GM12878 (cell line): ENCODE results near the gene BEGAIN. TPM values are rescaled to one million over a fixed set of nuclear protein-coding genes. Genes with fewer than 3 reads are reported as not detected.

ENCODE experiments used
- CEBPB ChIP-seq, 2 experiments: fragments of 150-350 bp in 1 of 2; IDR thresholded peaks; 2 replicates each; pipeline ENCODE4 v1.6.1; 2012 to 2014; ENCODE audit warnings: low read depth in 2 of 2, low read length in 2 of 2, borderline replicate concordance in 1 of 2, inconsistent platforms in 1 of 2
- CREB1 ChIP-seq: IDR thresholded peaks from 2 replicates; pipeline ENCODE4 v1.6.1; 2012; ENCODE audit warnings: low read depth, mild to moderate bottlenecking, inconsistent platforms
- KAT2A ChIP-seq: conservative IDR thresholded peaks from 2 replicates; pipeline ENCODE4 v1.6.1; 2011; ENCODE audit warnings: low read depth, low read length; ENCODE audit not compliant: control insufficient read depth
- NFXL1 ChIP-seq: fragments of 450-650 bp; IDR thresholded peaks from 2 replicates; pipeline ENCODE4 v1.6.1; 2017; ENCODE audit warnings: antibody characterized with exemption, mild to moderate bottlenecking, borderline replicate concordance
- PML ChIP-seq: IDR thresholded peaks from 2 replicates; pipeline ENCODE4 v1.6.1; 2012; ENCODE audit warnings: low read length, inconsistent platforms
- POU2F2 ChIP-seq: IDR thresholded peaks from 3 replicates; pipeline ENCODE4 v1.6.1; 2011; ENCODE audit warnings: low read depth, mild to moderate bottlenecking, low read length, borderline replicate concordance
- RAD21 ChIP-seq: IDR thresholded peaks from 2 replicates; pipeline ENCODE4 v1.6.1; 2011; ENCODE audit warnings: mild to moderate bottlenecking, low read depth, low read length, moderate library complexity; ENCODE audit not compliant: insufficient read depth
- SIN3A ChIP-seq: IDR thresholded peaks from 2 replicates; pipeline ENCODE4 v1.6.1; 2012; ENCODE audit warnings: low read depth, low read length, improper control_type of control experiment
- polyA plus RNA-seq, 11 experiments: library from polyadenylated mRNA; depleted of rRNA in 4 of 11; unstranded in 6 of 11; stranded (reverse) in 5 of 11; fragments of >200 nt; fragmentation: Nextera tagmentation in 4 of 11; fragmentation: Illumina TruSeq in 1 of 11; extraction: Ambion mirVana in 4 of 11; extraction: Trizol in 1 of 11; gene quantifications; 1 replicate in 1 of 11; 2 replicates in 10 of 11; pipeline versions ENCODE4 v1.2.1 to v1.2.3, GENCODE V29; 2011 to 2016; ENCODE audit warnings: inconsistent platforms in 2 of 11, missing spikeins in 2 of 11, low read depth in 1 of 11
- total RNA-seq, 4 experiments: library from RNA; depleted of rRNA in 3 of 4; stranded (reverse); fragments of >200 nt in 3 of 4; fragmentation: Illumina TruSeq in 1 of 4; extraction: Trizol in 1 of 4; gene quantifications; 2 replicates each; pipeline versions ENCODE4 v1.2.1 to v1.2.3, GENCODE V29; 2013 to 2021
- TF ChIP-seq, protein P1 (sequence below): fragments of 450-650 bp; IDR thresholded peaks from 2 replicates; pipeline ENCODE4 v1.6.1; 2017; ENCODE audit warnings: low read depth, mild to moderate bottlenecking, moderate library complexity
- TF ChIP-seq, protein P2 (sequence below): fragments of 150-350 bp; IDR thresholded peaks from 2 replicates; pipeline ENCODE4 v1.6.1; 2016; ENCODE audit warnings: low read depth, low read length

Gene BEGAIN
- total and polyA plus RNA-seq, 10 of the 15 experiments (the other 5 are each of a cell fraction or from before 2014, with no cell fraction given) = 0.01 to 0.31 (median 0.06) TPM; not detected in 5

DNA sequence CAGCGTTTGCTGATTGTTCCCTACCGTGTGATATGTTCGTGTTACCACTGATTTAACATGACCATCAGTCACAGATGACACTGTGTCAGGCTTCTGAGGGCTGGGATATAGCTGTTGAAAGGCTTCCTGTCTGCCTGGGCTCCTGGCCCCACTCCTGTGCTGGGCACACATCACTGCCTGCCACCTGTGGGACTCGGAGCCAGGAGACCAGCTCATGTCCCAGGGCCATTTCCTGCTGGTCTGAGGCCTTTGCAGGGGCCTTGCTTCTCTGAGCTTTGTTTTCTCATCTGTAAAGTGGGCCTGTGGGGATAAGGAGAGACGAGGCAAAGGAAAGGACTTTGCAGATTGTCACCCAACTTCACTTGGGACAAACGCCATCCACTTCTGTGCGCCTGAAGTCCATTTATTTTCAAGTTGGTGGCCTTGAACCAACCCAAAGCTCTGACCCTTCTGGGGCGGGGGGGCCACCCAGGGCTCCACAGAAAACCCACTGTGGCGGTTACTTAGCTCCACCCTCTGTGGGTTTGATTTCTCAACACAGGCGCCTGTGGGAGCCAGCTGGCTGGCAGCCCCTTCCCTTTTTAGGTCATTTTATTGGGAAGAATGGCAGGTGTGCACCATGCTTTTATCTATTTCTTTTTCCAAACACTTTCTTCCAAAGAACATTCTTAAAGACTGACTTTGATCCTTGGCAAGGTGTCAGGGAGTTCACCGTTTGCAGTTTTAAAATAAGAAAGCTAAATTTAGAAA is 54.1 kb downstream of the BEGAIN start (continued):
- TF ChIP-seq, protein P1, sequence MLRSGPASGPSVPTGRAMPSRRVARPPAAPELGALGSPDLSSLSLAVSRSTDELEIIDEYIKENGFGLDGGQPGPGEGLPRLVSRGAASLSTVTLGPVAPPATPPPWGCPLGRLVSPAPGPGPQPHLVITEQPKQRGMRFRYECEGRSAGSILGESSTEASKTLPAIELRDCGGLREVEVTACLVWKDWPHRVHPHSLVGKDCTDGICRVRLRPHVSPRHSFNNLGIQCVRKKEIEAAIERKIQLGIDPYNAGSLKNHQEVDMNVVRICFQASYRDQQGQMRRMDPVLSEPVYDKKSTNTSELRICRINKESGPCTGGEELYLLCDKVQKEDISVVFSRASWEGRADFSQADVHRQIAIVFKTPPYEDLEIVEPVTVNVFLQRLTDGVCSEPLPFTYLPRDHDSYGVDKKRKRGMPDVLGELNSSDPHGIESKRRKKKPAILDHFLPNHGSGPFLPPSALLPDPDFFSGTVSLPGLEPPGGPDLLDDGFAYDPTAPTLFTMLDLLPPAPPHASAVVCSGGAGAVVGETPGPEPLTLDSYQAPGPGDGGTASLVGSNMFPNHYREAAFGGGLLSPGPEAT = no peak
- TF ChIP-seq PML = no peak
- no peak for TF ChIP-seq RAD21
- no peak for TF ChIP-seq CREB1
- no peak for TF ChIP-seq NFXL1
- TF ChIP-seq KAT2A = no peak
- TF ChIP-seq CEBPB (IDR thresholded peaks at IDR 0.05; ENCODE audit: borderline replicate concordance in 1 of 2, low read depth in 2 of 2, low read length in 2 of 2) = no peak
- TF ChIP-seq SIN3A = no peak
- TF ChIP-seq POU2F2 = no peak
- TF ChIP-seq, protein P2, sequence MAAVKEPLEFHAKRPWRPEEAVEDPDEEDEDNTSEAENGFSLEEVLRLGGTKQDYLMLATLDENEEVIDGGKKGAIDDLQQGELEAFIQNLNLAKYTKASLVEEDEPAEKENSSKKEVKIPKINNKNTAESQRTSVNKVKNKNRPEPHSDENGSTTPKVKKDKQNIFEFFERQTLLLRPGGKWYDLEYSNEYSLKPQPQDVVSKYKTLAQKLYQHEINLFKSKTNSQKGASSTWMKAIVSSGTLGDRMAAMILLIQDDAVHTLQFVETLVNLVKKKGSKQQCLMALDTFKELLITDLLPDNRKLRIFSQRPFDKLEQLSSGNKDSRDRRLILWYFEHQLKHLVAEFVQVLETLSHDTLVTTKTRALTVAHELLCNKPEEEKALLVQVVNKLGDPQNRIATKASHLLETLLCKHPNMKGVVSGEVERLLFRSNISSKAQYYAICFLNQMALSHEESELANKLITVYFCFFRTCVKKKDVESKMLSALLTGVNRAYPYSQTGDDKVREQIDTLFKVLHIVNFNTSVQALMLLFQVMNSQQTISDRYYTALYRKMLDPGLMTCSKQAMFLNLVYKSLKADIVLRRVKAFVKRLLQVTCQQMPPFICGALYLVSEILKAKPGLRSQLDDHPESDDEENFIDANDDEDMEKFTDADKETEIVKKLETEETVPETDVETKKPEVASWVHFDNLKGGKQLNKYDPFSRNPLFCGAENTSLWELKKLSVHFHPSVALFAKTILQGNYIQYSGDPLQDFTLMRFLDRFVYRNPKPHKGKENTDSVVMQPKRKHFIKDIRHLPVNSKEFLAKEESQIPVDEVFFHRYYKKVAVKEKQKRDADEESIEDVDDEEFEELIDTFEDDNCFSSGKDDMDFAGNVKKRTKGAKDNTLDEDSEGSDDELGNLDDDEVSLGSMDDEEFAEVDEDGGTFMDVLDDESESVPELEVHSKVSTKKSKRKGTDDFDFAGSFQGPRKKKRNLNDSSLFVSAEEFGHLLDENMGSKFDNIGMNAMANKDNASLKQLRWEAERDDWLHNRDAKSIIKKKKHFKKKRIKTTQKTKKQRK = no peak
- TF ChIP-seq, all 136 proteins: peak for 0
